ENCODE measurements around the gene CINP.

DNA sequence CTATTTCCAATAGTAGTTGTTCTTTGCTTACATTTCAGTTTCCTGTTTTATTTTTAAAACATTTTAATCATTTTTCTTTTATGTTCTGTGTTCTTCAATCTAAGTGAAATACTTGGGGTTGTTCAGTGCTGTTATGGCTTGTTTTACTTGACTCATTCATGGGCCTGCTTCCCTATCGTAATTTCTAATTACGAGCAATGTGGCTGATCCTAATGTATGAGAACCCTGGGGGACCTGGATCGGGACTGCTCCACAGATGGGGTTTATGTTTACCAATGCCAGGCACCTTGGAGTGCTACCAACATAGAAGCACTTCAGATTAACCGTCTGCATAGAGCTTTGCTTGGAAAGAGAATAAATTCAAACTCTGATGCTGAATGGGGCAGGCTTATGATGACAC is 29.8 kb upstream of the CINP start:
- TF ChIP-seq, protein P1, sequence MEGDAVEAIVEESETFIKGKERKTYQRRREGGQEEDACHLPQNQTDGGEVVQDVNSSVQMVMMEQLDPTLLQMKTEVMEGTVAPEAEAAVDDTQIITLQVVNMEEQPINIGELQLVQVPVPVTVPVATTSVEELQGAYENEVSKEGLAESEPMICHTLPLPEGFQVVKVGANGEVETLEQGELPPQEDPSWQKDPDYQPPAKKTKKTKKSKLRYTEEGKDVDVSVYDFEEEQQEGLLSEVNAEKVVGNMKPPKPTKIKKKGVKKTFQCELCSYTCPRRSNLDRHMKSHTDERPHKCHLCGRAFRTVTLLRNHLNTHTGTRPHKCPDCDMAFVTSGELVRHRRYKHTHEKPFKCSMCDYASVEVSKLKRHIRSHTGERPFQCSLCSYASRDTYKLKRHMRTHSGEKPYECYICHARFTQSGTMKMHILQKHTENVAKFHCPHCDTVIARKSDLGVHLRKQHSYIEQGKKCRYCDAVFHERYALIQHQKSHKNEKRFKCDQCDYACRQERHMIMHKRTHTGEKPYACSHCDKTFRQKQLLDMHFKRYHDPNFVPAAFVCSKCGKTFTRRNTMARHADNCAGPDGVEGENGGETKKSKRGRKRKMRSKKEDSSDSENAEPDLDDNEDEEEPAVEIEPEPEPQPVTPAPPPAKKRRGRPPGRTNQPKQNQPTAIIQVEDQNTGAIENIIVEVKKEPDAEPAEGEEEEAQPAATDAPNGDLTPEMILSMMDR (IDR thresholded peaks at IDR 0.05): no peak
- TF ChIP-seq POLR2A (IDR thresholded peaks at IDR 0.05): no peak
